SHP77 treated with DMSO at 0.1 percent for 48 hours (cell line): Measurements from ENCODE around the gene POLD2.

ENCODE experiments used
- DNase-seq: peaks from one replicate; lab custom pipeline; 2025; lab: John Stamatoyannopoulos, UW

Gene POLD2

GRCh38 chr7:44152971-44153947, 29.9 kb upstream of the POLD2 start:
- DNase-seq, result peak; percentile 49

- DNase-seq, result no peak
Observed at GRCh38 chr7:44151956-44152355, 28.6 kb upstream of the POLD2 start.

- DNase-seq, result no peak
Observed at GRCh38 chr7:44150966-44151941, 27.9 kb upstream of the POLD2 start.

GRCh38 chr7:44150466-44150832, 27.1 kb upstream of the POLD2 start:
- DNase-seq, result no peak

- DNase-seq, result no peak
Observed at GRCh38 chr7:44149571-44150465, 26.5 kb upstream of the POLD2 start.

GRCh38 chr7:44148961-44149536, 25.7 kb upstream of the POLD2 start:
- no peak for DNase-seq

- no peak for DNase-seq
Observed at GRCh38 chr7:44148166-44148565, 24.8 kb upstream of the POLD2 start.

- no peak for DNase-seq
Observed at GRCh38 chr7:44147026-44147991, 24.0 kb upstream of the POLD2 start.

- DNase-seq, result no peak
Observed at GRCh38 chr7:44145969-44146911, 22.9 kb upstream of the POLD2 start.

GRCh38 chr7:44145479-44145968, 22.2 kb upstream of the POLD2 start:
- no peak for DNase-seq

- no peak for DNase-seq
Observed at GRCh38 chr7:44144968-44145478, 21.7 kb upstream of the POLD2 start.

- DNase-seq, result no peak
Observed at GRCh38 chr7:44144426-44144967, 21.1 kb upstream of the POLD2 start.

- no peak for DNase-seq
Observed at GRCh38 chr7:44143646-44144250, 20.4 kb upstream of the POLD2 start.

- DNase-seq, result no peak
Observed at GRCh38 chr7:44142028-44142427, 18.7 kb upstream of the POLD2 start.

- DNase-seq, result no peak
Observed at GRCh38 chr7:44141221-44141850, 18.0 kb upstream of the POLD2 start, which contains the start of gene MYL7. Gene MYL7 (minus strand): TSS chr7:44141332. CDS start chr7:44141305, 27 bp downstream.

GRCh38 chr7:44140341-44140740, 17.0 kb upstream of the POLD2 start:
- DNase-seq, result no peak
